Measurements from ENCODE around the gene CREBRF.
"Not testable (repeated sequence)": the region's sequence is repeated elsewhere in the genome, so short reads cannot be mapped to it uniquely, and the experiment has no call there.

CREBRF gene

GRCh38 chr5:173053041-173053440 lies 3.1 kb upstream of the CREBRF start:
- no peaks in the 10 kb centered on the region for H3K9me3 ChIP-seq (ENCODE audit: control insufficient read depth, insufficient read depth, low read length)
- H3K27ac ChIP-seq (ENCODE audit: low read depth, low read length): no peak overlapping the region
- no peaks in the 10 kb centered on the region for H3K27me3 ChIP-seq (ENCODE audit: control insufficient read depth, insufficient read depth, low read length)
- peaks cover 4% of the 10 kb centered on the region; the same call in 1 of the 2 replicates for H3K4me1 ChIP-seq (ENCODE audit: control insufficient read depth, insufficient read depth, low read length)
- H3K36me3 ChIP-seq (ENCODE audit: control insufficient read depth, insufficient read depth, low read length): no peaks in the 10 kb centered on the region
- no peak overlapping the region for H3K4me3 ChIP-seq (ENCODE audit: low read depth, low read length)
- H3K9ac ChIP-seq (ENCODE audit: low read depth, low read length): no peak overlapping the region

GRCh38 chr5:173055042-173055721 lies 970 bp upstream of the CREBRF start:
- Histone ChIP-seq H3K27ac (ENCODE audit: low read depth, low read length) (no peak overlapping the region), H3K4me3 (ENCODE audit: low read depth, low read length) (peak overlapping the region; percentile 97), H3K4me1 (ENCODE audit: control insufficient read depth, insufficient read depth, low read length) (peaks cover 6% of the 10 kb centered on the region; the same call in 1 of the 2 replicates), H3K27me3 (ENCODE audit: control insufficient read depth, insufficient read depth, low read length) (no peaks in the 10 kb centered on the region), H3K36me3 (ENCODE audit: control insufficient read depth, insufficient read depth, low read length) (no peaks in the 10 kb centered on the region), H3K9ac (ENCODE audit: low read depth, low read length) (no peak overlapping the region), H3K9me3 (ENCODE audit: control insufficient read depth, insufficient read depth, low read length) (no peaks in the 10 kb centered on the region)

GRCh38 chr5:173055722-173055982 lies 500 bp upstream of the CREBRF start:
- Histone ChIP-seq H3K36me3 (ENCODE audit: control insufficient read depth, insufficient read depth, low read length) (no peaks in the 10 kb centered on the region), H3K27me3 (ENCODE audit: control insufficient read depth, insufficient read depth, low read length) (no peaks in the 10 kb centered on the region), H3K9me3 (ENCODE audit: control insufficient read depth, insufficient read depth, low read length) (no peaks in the 10 kb centered on the region), H3K9ac (ENCODE audit: low read depth, low read length) (0 out of 2 replicates have a peak overlapping the region, but pooled peaks have one; percentile 24), H3K27ac (ENCODE audit: low read depth, low read length) (no peak overlapping the region), H3K4me3 (ENCODE audit: low read depth, low read length) (peak overlapping the region; percentile 97), H3K4me1 (ENCODE audit: control insufficient read depth, insufficient read depth, low read length) (peaks cover 6% of the 10 kb centered on the region; the same call in 1 of the 2 replicates)

GRCh38 chr5:173056783-173057061 lies 570 bp downstream of the CREBRF start:
- no peaks in the 10 kb centered on the region for H3K36me3 ChIP-seq (ENCODE audit: control insufficient read depth, insufficient read depth, low read length)
- no peaks in the 10 kb centered on the region for H3K9me3 ChIP-seq (ENCODE audit: control insufficient read depth, insufficient read depth, low read length)
- H3K27me3 ChIP-seq (ENCODE audit: control insufficient read depth, insufficient read depth, low read length): no peaks in the 10 kb centered on the region
- H3K9ac ChIP-seq (ENCODE audit: low read depth, low read length): no peak overlapping the region
- H3K27ac ChIP-seq (ENCODE audit: low read depth, low read length): peak overlapping the region; percentile 86
- H3K4me3 ChIP-seq (ENCODE audit: low read depth, low read length): peak overlapping the region; percentile 97
- peaks cover 6% of the 10 kb centered on the region; the same call in 1 of the 2 replicates for H3K4me1 ChIP-seq (ENCODE audit: control insufficient read depth, insufficient read depth, low read length)

- no peaks in the 10 kb centered on the region for H3K36me3 ChIP-seq (ENCODE audit: control insufficient read depth, insufficient read depth, low read length)
- peaks cover 6% of the 10 kb centered on the region; the same call in 1 of the 2 replicates for H3K4me1 ChIP-seq (ENCODE audit: control insufficient read depth, insufficient read depth, low read length)
- H3K4me3 ChIP-seq (ENCODE audit: low read depth, low read length): peak overlapping the region; percentile 97
- peak overlapping the region; percentile 75 for H3K9ac ChIP-seq (ENCODE audit: low read depth, low read length)
- no peaks in the 10 kb centered on the region for H3K27me3 ChIP-seq (ENCODE audit: control insufficient read depth, insufficient read depth, low read length)
- H3K27ac ChIP-seq (ENCODE audit: low read depth, low read length): peak overlapping the region; percentile 95
- no peaks in the 10 kb centered on the region for H3K9me3 ChIP-seq (ENCODE audit: control insufficient read depth, insufficient read depth, low read length)
Observed at GRCh38 chr5:173057062-173057924, 1.1 kb downstream of the CREBRF start.

GRCh38 chr5:173062141-173062540 lies 6.0 kb downstream of the CREBRF start:
- H3K27ac ChIP-seq (ENCODE audit: low read depth, low read length): no peak overlapping the region
- H3K27me3 ChIP-seq (ENCODE audit: control insufficient read depth, insufficient read depth, low read length): no peaks in the 10 kb centered on the region
- no peaks in the 10 kb centered on the region for H3K36me3 ChIP-seq (ENCODE audit: control insufficient read depth, insufficient read depth, low read length)
- no peak overlapping the region for H3K9ac ChIP-seq (ENCODE audit: low read depth, low read length)
- peaks cover 3% of the 10 kb centered on the region; the same call in 1 of the 2 replicates for H3K4me1 ChIP-seq (ENCODE audit: control insufficient read depth, insufficient read depth, low read length)
- no peaks in the 10 kb centered on the region for H3K9me3 ChIP-seq (ENCODE audit: control insufficient read depth, insufficient read depth, low read length)
- no peak overlapping the region for H3K4me3 ChIP-seq (ENCODE audit: low read depth, low read length)

GRCh38 chr5:173065155-173065554 lies 9.0 kb downstream of the CREBRF start:
- Histone ChIP-seq H3K9me3 (ENCODE audit: control insufficient read depth, insufficient read depth, low read length) (no peaks in the 10 kb centered on the region), H3K9ac (ENCODE audit: low read depth, low read length) (no peak overlapping the region), H3K4me3 (ENCODE audit: low read depth, low read length) (no peak overlapping the region), H3K27ac (ENCODE audit: low read depth, low read length) (no peak overlapping the region), H3K4me1 (ENCODE audit: control insufficient read depth, insufficient read depth, low read length) (no peaks in the 10 kb centered on the region), H3K27me3 (ENCODE audit: control insufficient read depth, insufficient read depth, low read length) (no peaks in the 10 kb centered on the region), H3K36me3 (ENCODE audit: control insufficient read depth, insufficient read depth, low read length) (no peaks in the 10 kb centered on the region)

- no peaks in the 10 kb centered on the region for H3K4me1 ChIP-seq (ENCODE audit: control insufficient read depth, insufficient read depth, low read length)
- no peak overlapping the region for H3K4me3 ChIP-seq (ENCODE audit: low read depth, low read length)
- no peaks in the 10 kb centered on the region for H3K27me3 ChIP-seq (ENCODE audit: control insufficient read depth, insufficient read depth, low read length)
- H3K9ac ChIP-seq (ENCODE audit: low read depth, low read length): no peak overlapping the region
- no peak overlapping the region for H3K27ac ChIP-seq (ENCODE audit: low read depth, low read length)
- no peaks in the 10 kb centered on the region for H3K36me3 ChIP-seq (ENCODE audit: control insufficient read depth, insufficient read depth, low read length)
- H3K9me3 ChIP-seq (ENCODE audit: control insufficient read depth, insufficient read depth, low read length): no peaks in the 10 kb centered on the region
Observed at GRCh38 chr5:173069671-173070070, 13.5 kb downstream of the CREBRF start.

GRCh38 chr5:173075137-173075843 lies 19.1 kb downstream of the CREBRF start:
- H3K9ac ChIP-seq (ENCODE audit: low read depth, low read length): no peak overlapping the region
- no peaks in the 10 kb centered on the region for H3K9me3 ChIP-seq (ENCODE audit: control insufficient read depth, insufficient read depth, low read length)
- H3K36me3 ChIP-seq (ENCODE audit: control insufficient read depth, insufficient read depth, low read length): no peaks in the 10 kb centered on the region
- no peak overlapping the region for H3K4me3 ChIP-seq (ENCODE audit: low read depth, low read length)
- H3K27ac ChIP-seq (ENCODE audit: low read depth, low read length): no peak overlapping the region
- no peaks in the 10 kb centered on the region for H3K27me3 ChIP-seq (ENCODE audit: control insufficient read depth, insufficient read depth, low read length)
- H3K4me1 ChIP-seq (ENCODE audit: control insufficient read depth, insufficient read depth, low read length): no peaks in the 10 kb centered on the region

GRCh38 chr5:173075970-173076369 lies 19.8 kb downstream of the CREBRF start:
- H3K27ac ChIP-seq (ENCODE audit: low read depth, low read length): no peak overlapping the region

GRCh38 chr5:173076471-173076870 lies 20.3 kb downstream of the CREBRF start:
- not testable (repeated sequence) for H3K4me3 ChIP-seq (ENCODE audit: low read depth, low read length); H3K4me1 ChIP-seq (ENCODE audit: control insufficient read depth, insufficient read depth, low read length); H3K36me3 ChIP-seq (ENCODE audit: control insufficient read depth, insufficient read depth, low read length); H3K9ac ChIP-seq (ENCODE audit: low read depth, low read length); H3K27ac ChIP-seq (ENCODE audit: low read depth, low read length); H3K27me3 ChIP-seq (ENCODE audit: control insufficient read depth, insufficient read depth, low read length); H3K9me3 ChIP-seq (ENCODE audit: control insufficient read depth, insufficient read depth, low read length)

More at GRCh38 chr5:173075970-173076369, 19.8 kb downstream of the CREBRF start:
- Histone ChIP-seq H3K4me3 (ENCODE audit: low read depth, low read length) (no peak overlapping the region), H3K27me3 (ENCODE audit: control insufficient read depth, insufficient read depth, low read length) (no peaks in the 10 kb centered on the region), H3K4me1 (ENCODE audit: control insufficient read depth, insufficient read depth, low read length) (no peaks in the 10 kb centered on the region), H3K9ac (ENCODE audit: low read depth, low read length) (no peak overlapping the region), H3K9me3 (ENCODE audit: control insufficient read depth, insufficient read depth, low read length) (no peaks in the 10 kb centered on the region), H3K36me3 (ENCODE audit: control insufficient read depth, insufficient read depth, low read length) (no peaks in the 10 kb centered on the region)

All from HUES48 (cell line).